Measurements from ENCODE around the gene STAT3. TPM values are rescaled to one million over a fixed set of nuclear protein-coding genes. Genes with fewer than 3 reads are reported as not detected.

STAT3 gene
- total RNA-seq, 1 experiment from 2014 or later = 115 TPM

- TSS peak; percentile 67 for BruUV-seq (replicated peaks)
- Mint-ChIP-seq H3K4me3 (ENCODE audit: unreplicated experiment) (peak overlapping the region; percentile 58), H3K4me1 (ENCODE audit: insufficient read depth, unreplicated experiment) (peaks cover 46% of the 10 kb centered on the region), H3K9me3 (ENCODE audit: unreplicated experiment) (no peaks in the 10 kb centered on the region), H3K36me3 (ENCODE audit: insufficient read depth, unreplicated experiment) (peaks cover 37% of the 10 kb centered on the region), H3K27ac (ENCODE audit: low read depth, unreplicated experiment) (peak overlapping the region; percentile 96), H3K27me3 (ENCODE audit: insufficient read depth, unreplicated experiment) (no peaks in the 10 kb centered on the region)
- ChIA-PET CTCF (interaction anchor here (0.9 to 2.3 kb wide), 8 partner anchors 11 to 109 kb away, joined by 3 to 18 read pairs (median 5); partner anchors contain the start of genes CAVIN1 and STAT3), POLR2A (interaction anchor here (0.6 to 9.3 kb wide), 23 partner anchors 9 to 623 kb away, joined by 3 to 273 read pairs (median 5); partner anchors contain the start of genes CAVIN1, JUP, NAGLU and STAT3)
- DNase-seq (ENCODE audit: unreplicated experiment) = peak; percentile 98
- no peak for TF ChIP-seq CTCF (IDR thresholded peaks at IDR 0.05; ENCODE audit: unreplicated experiment)
- intact Hi-C loops (cut with micrococcal nuclease) = loop anchor here (1.0 kb wide), 1 partner anchor 14 kb away; the partner anchor contains the start of gene CAVIN1
Observed at GRCh38 chr17:42409523-42410318, 21.5 kb upstream of the STAT3 start.

- peak overlapping the region; percentile 10 for H3K4me3 Mint-ChIP-seq (ENCODE audit: unreplicated experiment)
- CTCF ChIA-PET = interaction anchor here (0.6 to 2.9 kb wide), 10 partner anchors 11 to 413 kb away, joined by 3 to 18 read pairs (median 6); partner anchors contain the start of genes CAVIN1 and STAT3
- H3K9me3 Mint-ChIP-seq (ENCODE audit: unreplicated experiment) = no peaks in the 10 kb centered on the region
- peaks cover 47% of the 10 kb centered on the region for H3K36me3 Mint-ChIP-seq (ENCODE audit: insufficient read depth, unreplicated experiment)
- POLR2A ChIA-PET = interaction anchor here (0.6 to 9.3 kb wide), 14 partner anchors 9 to 134 kb away, joined by 3 to 273 read pairs (median 6); partner anchors contain the start of genes CAVIN1 and STAT3
- peaks cover 38% of the 10 kb centered on the region for H3K4me1 Mint-ChIP-seq (ENCODE audit: insufficient read depth, unreplicated experiment)
- TF ChIP-seq CTCF (IDR thresholded peaks at IDR 0.05; ENCODE audit: unreplicated experiment) = no peak
- intact Hi-C loops (cut with micrococcal nuclease) = no loop called here
- no peak for DNase-seq (ENCODE audit: unreplicated experiment)
- peak overlapping the region; percentile 96 for H3K27ac Mint-ChIP-seq (ENCODE audit: low read depth, unreplicated experiment)
- BruUV-seq (replicated peaks) = no TSS peak
- H3K27me3 Mint-ChIP-seq (ENCODE audit: insufficient read depth, unreplicated experiment) = no peaks in the 10 kb centered on the region
Observed at GRCh38 chr17:42408061-42408460, 19.8 kb upstream of the STAT3 start.

GRCh38 chr17:42407289-42407836 is 19.1 kb upstream of the STAT3 start:
- ChIA-PET CTCF (interaction anchor here (0.6 to 3.4 kb wide), 16 partner anchors 8 to 412 kb away, joined by 3 to 25 read pairs (median 6); partner anchors contain the start of genes CAVIN1 and STAT3), POLR2A (interaction anchor here (0.7 to 9.3 kb wide), 15 partner anchors 9 to 133 kb away, joined by 3 to 273 read pairs (median 5); partner anchors contain the start of genes CAVIN1 and STAT3)
- Mint-ChIP-seq H3K4me1 (ENCODE audit: insufficient read depth, unreplicated experiment) (peaks cover 38% of the 10 kb centered on the region), H3K9me3 (ENCODE audit: unreplicated experiment) (no peaks in the 10 kb centered on the region), H3K4me3 (ENCODE audit: unreplicated experiment) (peak overlapping the region; percentile 10), H3K36me3 (ENCODE audit: insufficient read depth, unreplicated experiment) (peaks cover 51% of the 10 kb centered on the region), H3K27me3 (ENCODE audit: insufficient read depth, unreplicated experiment) (no peaks in the 10 kb centered on the region), H3K27ac (ENCODE audit: low read depth, unreplicated experiment) (peak overlapping the region; percentile 6)
- DNase-seq (ENCODE audit: unreplicated experiment) = peak; percentile 96
- intact Hi-C loops (cut with micrococcal nuclease) = loop anchor here (1.0 kb wide), 1 partner anchor 111 kb away; no protein-coding TSS in a partner anchor
- TF ChIP-seq CTCF (IDR thresholded peaks at IDR 0.05; ENCODE audit: unreplicated experiment) = no peak
- BruUV-seq (replicated peaks) = no TSS peak

All from MCF 10A (cell line).